ENCODE data around the gene ZNF846.

GRCh38 chr19:9702186-9702585 lies 66.4 kb downstream of the ZNF846 start:
- TF ChIP-seq POLR2A (IDR thresholded peaks at IDR 0.05) (no peak), POLR2AphosphoS5 (IDR thresholded peaks at IDR 0.05) (no peak)
- TF ChIP-seq, protein P1, sequence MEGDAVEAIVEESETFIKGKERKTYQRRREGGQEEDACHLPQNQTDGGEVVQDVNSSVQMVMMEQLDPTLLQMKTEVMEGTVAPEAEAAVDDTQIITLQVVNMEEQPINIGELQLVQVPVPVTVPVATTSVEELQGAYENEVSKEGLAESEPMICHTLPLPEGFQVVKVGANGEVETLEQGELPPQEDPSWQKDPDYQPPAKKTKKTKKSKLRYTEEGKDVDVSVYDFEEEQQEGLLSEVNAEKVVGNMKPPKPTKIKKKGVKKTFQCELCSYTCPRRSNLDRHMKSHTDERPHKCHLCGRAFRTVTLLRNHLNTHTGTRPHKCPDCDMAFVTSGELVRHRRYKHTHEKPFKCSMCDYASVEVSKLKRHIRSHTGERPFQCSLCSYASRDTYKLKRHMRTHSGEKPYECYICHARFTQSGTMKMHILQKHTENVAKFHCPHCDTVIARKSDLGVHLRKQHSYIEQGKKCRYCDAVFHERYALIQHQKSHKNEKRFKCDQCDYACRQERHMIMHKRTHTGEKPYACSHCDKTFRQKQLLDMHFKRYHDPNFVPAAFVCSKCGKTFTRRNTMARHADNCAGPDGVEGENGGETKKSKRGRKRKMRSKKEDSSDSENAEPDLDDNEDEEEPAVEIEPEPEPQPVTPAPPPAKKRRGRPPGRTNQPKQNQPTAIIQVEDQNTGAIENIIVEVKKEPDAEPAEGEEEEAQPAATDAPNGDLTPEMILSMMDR (IDR thresholded peaks at IDR 0.05 in 8 of 11, conservative IDR thresholded peaks at IDR 0.05 in 3 of 11): no peak
